K562 (cell line): Measurements from ENCODE around the gene SLC37A4. TPM values are rescaled to one million over a fixed set of nuclear protein-coding genes. Genes with fewer than 3 reads are reported as not detected.
A peak's percentile ranks its signal among the peaks of the same experiment; 100 is the strongest.

ENCODE experiments used
- DDX20 ChIP-seq: fragments of 450-650 bp; IDR thresholded peaks from 2 replicates; pipeline ENCODE4 v1.6.1; 2016; ENCODE audit warnings: missing genetic modification characterization, low read depth, mild to moderate bottlenecking, missing compliant biosample characterization, moderate library complexity
- EGR1 ChIP-seq: fragments of 450-650 bp; conservative IDR thresholded peaks from 2 replicates; pipeline ENCODE4 v1.6.1; 2017; ENCODE audit warnings: mild to moderate bottlenecking
- NELFE ChIP-seq: IDR thresholded peaks from 2 replicates; pipeline ENCODE4 v1.6.1; 2011; ENCODE audit warnings: mild to moderate bottlenecking; ENCODE audit not compliant: insufficient read depth, insufficient read length
- NR4A1 ChIP-seq, 2 experiments: fragments of 250-450 bp in 1 of 2; fragments of 450-650 bp in 1 of 2; sonication (Bioruptor Pico) in 1 of 2; IDR thresholded peaks; 2 replicates each; pipeline versions ENCODE4 v1.4.0 to v1.6.1; 2016 to 2020; ENCODE audit warnings: mild to moderate bottlenecking in 2 of 2, missing compliant biosample characterization in 1 of 2, missing genetic modification characterization in 1 of 2, moderate library complexity in 1 of 2
- OTX1 ChIP-seq: fragments of 450-650 bp; formaldehyde crosslinking; IDR thresholded peaks from 2 replicates; pipeline ENCODE4 v1.4.0; 2022; ENCODE audit warnings: mild to moderate bottlenecking
- RBM22 ChIP-seq: fragments of 200-400 bp; formaldehyde crosslinking; IDR thresholded peaks from 2 replicates; pipeline ENCODE4 v1.6.1; 2018; ENCODE audit warnings: low read length, low read depth; ENCODE audit not compliant: poor library complexity, severe bottlenecking
- RBM34 ChIP-seq: fragments of 200-400 bp; formaldehyde crosslinking; IDR thresholded peaks from 2 replicates; pipeline ENCODE4 v1.6.1; 2018; ENCODE audit warnings: low read length, borderline replicate concordance; ENCODE audit not compliant: insufficient read depth
- SETDB1 ChIP-seq: IDR thresholded peaks from one replicate; pipeline ENCODE4 v1.6.1; 2012; ENCODE audit warnings: low read length, control low read depth, inconsistent platforms
- SMARCE1 ChIP-seq: fragments of 450-650 bp; IDR thresholded peaks from 2 replicates; pipeline ENCODE4 v1.7.1; 2016; ENCODE audit warnings: mild to moderate bottlenecking
- SP1 ChIP-seq: sonication (generic); formaldehyde crosslinking; IDR thresholded peaks from 2 replicates; pipeline ENCODE4 v1.8.1; 2022; ENCODE audit warnings: mild to moderate bottlenecking, missing genetic modification reagents
- SRF ChIP-seq, 2 experiments: fragments of 250-450, 450-650 bp in 1 of 2; sonication (Bioruptor Pico) in 1 of 2; sonication (generic) in 1 of 2; formaldehyde crosslinking; IDR thresholded peaks; 2 replicates each; pipeline versions ENCODE4 v1.5.0 to v1.5.1; 2020 to 2022; ENCODE audit warnings: mild to moderate bottlenecking in 1 of 2, missing genetic modification reagents in 1 of 2
- SRSF3 ChIP-seq: fragments of 200-400 bp; formaldehyde crosslinking; IDR thresholded peaks from 2 replicates; pipeline ENCODE4 v1.6.1; 2016; ENCODE audit warnings: mild to moderate bottlenecking, low read length, moderate library complexity; ENCODE audit not compliant: insufficient read depth
- STAT5B ChIP-seq: fragments of 250-450 bp; sonication (Bioruptor Pico); IDR thresholded peaks from 2 replicates; pipeline ENCODE4 v1.8.0; 2021; ENCODE audit warnings: mild to moderate bottlenecking, inconsistent platforms
- ZKSCAN3 ChIP-seq: fragments of 250-450 bp; sonication (Bioruptor Pico); IDR thresholded peaks from 2 replicates; pipeline ENCODE4 v1.4.0; 2020
- ZNF3 ChIP-seq: fragments of 250-450 bp; sonication (Bioruptor Pico); IDR thresholded peaks from 2 replicates; pipeline ENCODE4 v1.5.0; 2021; ENCODE audit warnings: mild to moderate bottlenecking, moderate library complexity
- polyA plus RNA-seq, 8 experiments: library from polyadenylated mRNA; depleted of rRNA in 4 of 8; stranded (reverse) in 5 of 8; unstranded in 3 of 8; fragments of >200 nt; fragmentation: Nextera tagmentation in 2 of 8; fragmentation: Illumina TruSeq in 1 of 8; extraction: Ambion mirVana in 2 of 8; extraction: Trizol in 1 of 8; gene quantifications; 2 replicates each; pipeline versions ENCODE4 v1.2.1 to v1.2.3, GENCODE V29; 2011 to 2014; ENCODE audit warnings: inconsistent platforms in 1 of 8, missing spikeins in 1 of 8
- total RNA-seq, 7 experiments: library from RNA; depleted of rRNA in 6 of 7; stranded (reverse); fragments of >200 nt in 6 of 7; fragmentation: Illumina TruSeq in 2 of 7; extraction: Trizol in 2 of 7; gene quantifications; 2 replicates each; pipeline versions ENCODE4 v1.2.1 to v1.2.3, GENCODE V29; 2011 to 2021; ENCODE audit warnings: low replicate concordance in 1 of 7
- TF ChIP-seq, protein P1 (sequence below): sonication (generic); formaldehyde crosslinking; IDR thresholded peaks from 2 replicates; pipeline ENCODE4 v1.8.0; 2022; ENCODE audit warnings: mild to moderate bottlenecking, missing genetic modification reagents
- TF ChIP-seq, protein P2 (sequence below): sonication (generic); formaldehyde crosslinking; IDR thresholded peaks from 2 replicates; pipeline ENCODE4 v1.8.1; 2023; ENCODE audit warnings: mild to moderate bottlenecking, missing genetic modification reagents
- TF ChIP-seq, protein P3 (sequence below): fragments of 450-650 bp; IDR thresholded peaks from 2 replicates; pipeline ENCODE4 v1.6.1; 2016; ENCODE audit warnings: borderline replicate concordance
- TF ChIP-seq, protein P4 (sequence below): IDR thresholded peaks from 3 replicates; pipeline ENCODE4 v1.6.1; 2011; ENCODE audit warnings: borderline replicate concordance, mild to moderate bottlenecking, moderate library complexity; ENCODE audit not compliant: insufficient read length; ENCODE audit errors: extremely low read depth

Gene SLC37A4
- total and polyA plus RNA-seq, 9 of the 15 experiments (the other 6 are each of a cell fraction or from before 2014, with no cell fraction given), result 24.7 to 73.9 (median 40.7) TPM

DNA sequence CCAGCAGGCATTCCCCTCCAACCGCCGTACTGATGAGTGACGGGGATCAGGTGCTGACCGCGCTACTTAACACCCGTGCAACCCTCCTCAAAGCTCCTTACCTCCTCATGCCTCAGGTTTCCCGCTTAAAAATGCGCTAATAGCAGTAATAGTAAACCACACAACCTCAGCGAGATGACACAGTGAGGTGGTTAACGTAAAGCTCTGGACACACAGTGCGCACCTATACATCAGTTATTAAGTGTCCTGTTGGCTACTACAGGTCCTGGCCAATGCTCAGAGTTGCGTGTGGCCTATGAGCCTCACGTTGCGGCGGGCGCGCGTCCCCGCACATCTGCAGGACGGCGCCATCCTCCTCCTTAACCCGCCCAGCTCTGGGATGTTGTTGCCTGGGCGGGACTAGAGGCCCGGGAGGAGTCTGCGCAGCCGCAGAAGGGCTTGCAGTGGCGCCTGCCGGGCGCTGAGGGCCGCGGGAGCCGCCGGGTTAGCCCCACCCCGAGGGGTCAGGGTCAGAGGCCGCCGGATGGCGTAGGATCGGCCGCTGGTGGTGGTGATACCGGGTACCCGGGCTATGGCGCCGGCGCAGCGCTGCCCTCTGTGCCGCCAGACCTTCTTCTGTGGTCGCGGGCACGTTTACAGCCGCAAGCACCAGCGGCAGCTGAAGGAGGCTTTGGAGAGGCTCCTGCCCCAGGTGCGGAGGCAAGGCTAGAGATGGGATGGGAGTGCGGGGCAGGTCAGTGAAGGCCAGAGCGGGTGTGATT lies 32.9 kb downstream of the SLC37A4 start, which contains the start of gene CENATAC (continued):
- TF ChIP-seq SP1 (CRISPR knock-in tag), result peak; percentile 58; the same call in 1 of the 2 replicates
- TF ChIP-seq NELFE, result no peak
- TF ChIP-seq, protein P1, sequence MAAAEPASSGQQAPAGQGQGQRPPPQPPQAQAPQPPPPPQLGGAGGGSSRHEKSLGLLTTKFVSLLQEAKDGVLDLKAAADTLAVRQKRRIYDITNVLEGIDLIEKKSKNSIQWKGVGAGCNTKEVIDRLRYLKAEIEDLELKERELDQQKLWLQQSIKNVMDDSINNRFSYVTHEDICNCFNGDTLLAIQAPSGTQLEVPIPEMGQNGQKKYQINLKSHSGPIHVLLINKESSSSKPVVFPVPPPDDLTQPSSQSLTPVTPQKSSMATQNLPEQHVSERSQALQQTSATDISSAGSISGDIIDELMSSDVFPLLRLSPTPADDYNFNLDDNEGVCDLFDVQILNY (CRISPR knock-in tag), result no peak
- no peak for TF ChIP-seq SRSF3
- no peak for TF ChIP-seq RBM34
- no peak for TF ChIP-seq SETDB1
- TF ChIP-seq EGR1, result no peak
- TF ChIP-seq, protein P2, sequence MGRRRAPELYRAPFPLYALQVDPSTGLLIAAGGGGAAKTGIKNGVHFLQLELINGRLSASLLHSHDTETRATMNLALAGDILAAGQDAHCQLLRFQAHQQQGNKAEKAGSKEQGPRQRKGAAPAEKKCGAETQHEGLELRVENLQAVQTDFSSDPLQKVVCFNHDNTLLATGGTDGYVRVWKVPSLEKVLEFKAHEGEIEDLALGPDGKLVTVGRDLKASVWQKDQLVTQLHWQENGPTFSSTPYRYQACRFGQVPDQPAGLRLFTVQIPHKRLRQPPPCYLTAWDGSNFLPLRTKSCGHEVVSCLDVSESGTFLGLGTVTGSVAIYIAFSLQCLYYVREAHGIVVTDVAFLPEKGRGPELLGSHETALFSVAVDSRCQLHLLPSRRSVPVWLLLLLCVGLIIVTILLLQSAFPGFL (CRISPR knock-in tag), result no peak
- TF ChIP-seq, protein P3, sequence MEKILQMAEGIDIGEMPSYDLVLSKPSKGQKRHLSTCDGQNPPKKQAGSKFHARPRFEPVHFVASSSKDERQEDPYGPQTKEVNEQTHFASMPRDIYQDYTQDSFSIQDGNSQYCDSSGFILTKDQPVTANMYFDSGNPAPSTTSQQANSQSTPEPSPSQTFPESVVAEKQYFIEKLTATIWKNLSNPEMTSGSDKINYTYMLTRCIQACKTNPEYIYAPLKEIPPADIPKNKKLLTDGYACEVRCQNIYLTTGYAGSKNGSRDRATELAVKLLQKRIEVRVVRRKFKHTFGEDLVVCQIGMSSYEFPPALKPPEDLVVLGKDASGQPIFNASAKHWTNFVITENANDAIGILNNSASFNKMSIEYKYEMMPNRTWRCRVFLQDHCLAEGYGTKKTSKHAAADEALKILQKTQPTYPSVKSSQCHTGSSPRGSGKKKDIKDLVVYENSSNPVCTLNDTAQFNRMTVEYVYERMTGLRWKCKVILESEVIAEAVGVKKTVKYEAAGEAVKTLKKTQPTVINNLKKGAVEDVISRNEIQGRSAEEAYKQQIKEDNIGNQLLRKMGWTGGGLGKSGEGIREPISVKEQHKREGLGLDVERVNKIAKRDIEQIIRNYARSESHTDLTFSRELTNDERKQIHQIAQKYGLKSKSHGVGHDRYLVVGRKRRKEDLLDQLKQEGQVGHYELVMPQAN, result peak; percentile 17; the same call in 1 of the 2 replicates
- TF ChIP-seq, protein P4, sequence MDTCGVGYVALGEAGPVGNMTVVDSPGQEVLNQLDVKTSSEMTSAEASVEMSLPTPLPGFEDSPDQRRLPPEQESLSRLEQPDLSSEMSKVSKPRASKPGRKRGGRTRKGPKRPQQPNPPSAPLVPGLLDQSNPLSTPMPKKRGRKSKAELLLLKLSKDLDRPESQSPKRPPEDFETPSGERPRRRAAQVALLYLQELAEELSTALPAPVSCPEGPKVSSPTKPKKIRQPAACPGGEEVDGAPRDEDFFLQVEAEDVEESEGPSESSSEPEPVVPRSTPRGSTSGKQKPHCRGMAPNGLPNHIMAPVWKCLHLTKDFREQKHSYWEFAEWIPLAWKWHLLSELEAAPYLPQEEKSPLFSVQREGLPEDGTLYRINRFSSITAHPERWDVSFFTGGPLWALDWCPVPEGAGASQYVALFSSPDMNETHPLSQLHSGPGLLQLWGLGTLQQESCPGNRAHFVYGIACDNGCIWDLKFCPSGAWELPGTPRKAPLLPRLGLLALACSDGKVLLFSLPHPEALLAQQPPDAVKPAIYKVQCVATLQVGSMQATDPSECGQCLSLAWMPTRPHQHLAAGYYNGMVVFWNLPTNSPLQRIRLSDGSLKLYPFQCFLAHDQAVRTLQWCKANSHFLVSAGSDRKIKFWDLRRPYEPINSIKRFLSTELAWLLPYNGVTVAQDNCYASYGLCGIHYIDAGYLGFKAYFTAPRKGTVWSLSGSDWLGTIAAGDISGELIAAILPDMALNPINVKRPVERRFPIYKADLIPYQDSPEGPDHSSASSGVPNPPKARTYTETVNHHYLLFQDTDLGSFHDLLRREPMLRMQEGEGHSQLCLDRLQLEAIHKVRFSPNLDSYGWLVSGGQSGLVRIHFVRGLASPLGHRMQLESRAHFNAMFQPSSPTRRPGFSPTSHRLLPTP, result no peak
- no peak for TF ChIP-seq RBM22
- TF ChIP-seq DDX20 (tag), result no peak
- no peak for TF ChIP-seq ZNF3 (CRISPR knock-in tag)
- TF ChIP-seq SRF (CRISPR knock-in tag; IDR thresholded peaks at IDR 0.05), result 0 out of 4 replicates have a peak, but pooled peaks of 1 of the 2 experiments have one; percentile 16
- peak; percentile 21; the same call in 1 of the 2 replicates for TF ChIP-seq NR4A1 (CRISPR knock-in tag; IDR thresholded peaks at IDR 0.05)
- no peak for TF ChIP-seq NR4A1 (tag; IDR thresholded peaks at IDR 0.05)
- TF ChIP-seq OTX1 (CRISPR knock-in tag), result no peak
- TF ChIP-seq SMARCE1, result no peak
- no peak for TF ChIP-seq STAT5B
- TF ChIP-seq ZKSCAN3 (CRISPR knock-in tag), result no peak
